GM19238 (cell line): ENCODE results near the gene HIF1A.
A peak's percentile ranks its signal among the peaks of the same experiment; 100 is the strongest.
"Not testable (repeated sequence)": the region's sequence is repeated elsewhere in the genome, so short reads cannot be mapped to it uniquely, and the experiment has no call there.

Experiments used
- DNase-seq: peaks from one replicate; pipeline ENCODE4 v3.0.0; 2011; ENCODE audit warnings: low spot score; ENCODE audit not compliant: insufficient read length

The HIF1A gene

DNA sequence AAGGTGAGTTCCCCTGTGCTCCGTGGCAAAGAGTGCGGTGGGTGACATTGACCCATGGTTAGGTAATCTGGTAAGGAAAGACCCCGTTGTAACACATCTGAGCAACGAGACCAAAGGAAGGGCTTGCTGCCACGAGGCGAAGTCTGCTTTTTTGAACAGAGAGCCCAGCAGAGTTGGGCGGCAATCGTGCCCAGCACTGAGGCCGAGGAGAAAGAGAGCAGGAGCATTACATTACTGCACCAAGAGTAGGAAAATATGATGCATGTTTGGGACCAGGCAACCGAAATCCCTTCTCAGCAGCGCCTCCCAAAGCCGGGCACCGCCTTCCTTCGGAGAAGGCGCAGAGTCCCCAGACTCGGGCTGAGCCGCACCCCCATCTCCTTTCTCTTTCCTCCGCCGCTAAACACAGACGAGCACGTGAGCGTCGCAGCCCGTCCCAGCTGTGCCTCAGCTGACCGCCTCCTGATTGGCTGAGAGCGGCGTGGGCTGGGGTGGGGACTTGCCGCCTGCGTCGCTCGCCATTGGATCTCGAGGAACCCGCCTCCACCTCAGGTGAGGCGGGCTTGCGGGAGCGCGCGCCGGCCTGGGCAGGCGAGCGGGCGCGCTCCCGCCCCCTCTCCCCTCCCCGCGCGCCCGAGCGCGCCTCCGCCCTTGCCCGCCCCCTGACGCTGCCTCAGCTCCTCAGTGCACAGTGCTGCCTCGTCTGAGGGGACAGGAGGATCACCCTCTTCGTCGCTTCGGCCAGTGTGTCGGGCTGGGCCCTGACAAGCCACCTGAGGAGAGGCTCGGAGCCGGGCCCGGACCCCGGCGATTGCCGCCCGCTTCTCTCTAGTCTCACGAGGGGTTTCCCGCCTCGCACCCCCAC is at the start of gene HIF1A:
Gene HIF1A, plus strand, starts transcription at position 684 of the 865 bp plus-strand sequence. CDS start 292 bp downstream, outside the sequence.
- DNase-seq, result peak; percentile 89

DNA sequence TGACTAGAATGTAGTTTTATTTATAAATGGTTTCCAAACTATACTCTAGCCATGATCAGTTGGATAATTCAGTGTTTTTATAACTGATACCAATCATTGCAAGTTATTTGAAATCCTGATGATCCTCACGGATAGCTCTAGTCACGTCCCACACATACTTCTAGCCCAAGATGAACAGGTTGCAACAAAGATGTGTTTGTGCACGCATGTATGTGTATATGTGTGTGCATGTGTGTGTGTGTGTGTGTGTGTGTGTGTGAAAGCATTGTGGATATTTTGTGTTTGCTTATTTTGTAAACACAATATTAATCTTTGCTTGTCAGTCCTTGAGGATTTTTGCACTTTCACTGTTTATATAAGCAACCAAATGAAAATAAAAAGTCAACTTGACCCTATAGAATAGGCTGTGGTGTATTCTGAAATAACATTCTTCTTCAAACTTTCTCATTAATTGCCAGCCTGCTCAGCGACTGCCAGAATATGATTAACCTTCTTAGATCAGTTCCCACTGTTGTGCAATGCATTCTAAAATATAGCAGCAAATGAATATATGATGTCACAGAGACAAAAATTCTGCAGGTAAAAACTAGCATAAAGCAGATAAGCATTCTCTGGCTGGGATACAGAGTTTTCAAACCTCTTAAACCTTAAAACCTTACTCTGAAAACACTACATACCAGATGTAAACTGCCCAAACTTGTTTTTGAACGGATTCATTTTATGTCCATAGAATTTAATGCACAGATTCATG is 48.8 kb upstream of the HIF1A start:
- no peak for DNase-seq

DNA sequence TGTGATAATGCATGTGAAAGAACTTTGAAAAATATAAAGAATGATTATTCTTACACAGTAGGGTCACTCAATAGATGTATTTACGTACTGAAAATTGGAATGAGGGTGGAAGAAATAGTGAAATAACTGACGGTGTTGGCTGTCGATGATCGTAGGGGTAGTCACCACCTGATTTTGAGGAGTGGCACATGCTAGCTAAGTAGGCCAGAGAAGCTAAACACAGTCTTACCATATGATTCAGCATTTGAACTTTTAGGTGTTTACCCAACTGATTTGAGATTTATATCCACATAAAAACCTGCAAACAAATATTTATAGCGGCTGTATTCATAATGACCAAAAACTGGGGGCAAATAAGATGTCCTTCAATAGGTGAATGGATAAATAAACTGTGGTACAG is 47.6 kb upstream of the HIF1A start:
- no peak for DNase-seq

DNA sequence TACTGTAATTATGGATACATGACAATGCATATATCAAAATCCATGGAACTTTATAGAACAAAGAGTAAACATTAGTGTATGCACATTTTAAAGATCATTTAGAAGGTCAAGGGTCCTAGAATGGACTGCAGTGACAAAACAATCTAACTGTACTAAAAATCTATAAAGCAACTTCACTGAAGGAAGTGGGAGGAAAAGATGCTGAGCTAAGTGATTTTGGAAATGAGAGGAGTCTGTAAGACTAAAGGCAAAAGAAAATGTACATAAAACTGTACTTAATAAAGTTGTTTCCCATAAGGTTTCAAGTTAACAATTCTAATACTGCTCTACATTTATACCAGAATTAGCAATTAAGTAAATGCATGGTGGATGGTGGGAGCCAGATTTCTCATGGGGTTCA is 46.9 kb upstream of the HIF1A start:
- no peak for DNase-seq

DNA sequence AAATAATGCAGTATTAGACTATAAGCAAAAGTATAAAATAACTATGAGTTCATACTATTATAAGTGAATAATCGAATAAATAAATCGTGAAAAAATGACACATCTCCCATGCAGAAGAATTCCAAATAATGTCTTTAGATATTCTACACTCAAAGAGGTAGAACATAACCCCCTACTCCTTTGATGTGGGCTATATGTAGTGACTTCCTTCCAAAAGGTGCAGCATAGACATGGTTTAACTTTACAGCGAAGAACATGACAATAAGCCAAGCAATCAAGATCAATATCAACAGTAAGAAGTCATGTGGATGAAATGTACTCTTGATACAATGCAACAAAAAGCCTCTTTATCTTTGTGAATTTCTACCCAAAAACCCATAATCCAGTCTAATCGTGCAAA is 46.0 kb upstream of the HIF1A start:
- no peak for DNase-seq

DNA sequence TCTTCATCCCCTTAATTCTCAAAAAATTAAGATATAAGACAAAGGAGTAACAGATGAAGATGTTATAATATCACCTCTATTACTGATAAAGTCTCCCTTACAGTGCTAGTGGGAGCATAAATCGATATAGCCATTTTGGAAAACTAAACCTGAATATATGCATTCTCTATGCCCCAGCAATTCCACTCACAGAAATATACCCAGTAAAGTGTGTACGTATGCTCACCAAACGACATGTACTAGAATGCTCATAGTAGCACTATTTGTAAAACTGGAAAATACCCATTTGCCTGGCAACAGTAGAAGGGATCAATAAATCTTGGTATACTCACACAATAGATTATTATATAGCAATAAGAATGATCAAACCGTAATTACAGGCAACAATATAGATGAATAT is 44.0 kb upstream of the HIF1A start:
- no peak for DNase-seq

DNA sequence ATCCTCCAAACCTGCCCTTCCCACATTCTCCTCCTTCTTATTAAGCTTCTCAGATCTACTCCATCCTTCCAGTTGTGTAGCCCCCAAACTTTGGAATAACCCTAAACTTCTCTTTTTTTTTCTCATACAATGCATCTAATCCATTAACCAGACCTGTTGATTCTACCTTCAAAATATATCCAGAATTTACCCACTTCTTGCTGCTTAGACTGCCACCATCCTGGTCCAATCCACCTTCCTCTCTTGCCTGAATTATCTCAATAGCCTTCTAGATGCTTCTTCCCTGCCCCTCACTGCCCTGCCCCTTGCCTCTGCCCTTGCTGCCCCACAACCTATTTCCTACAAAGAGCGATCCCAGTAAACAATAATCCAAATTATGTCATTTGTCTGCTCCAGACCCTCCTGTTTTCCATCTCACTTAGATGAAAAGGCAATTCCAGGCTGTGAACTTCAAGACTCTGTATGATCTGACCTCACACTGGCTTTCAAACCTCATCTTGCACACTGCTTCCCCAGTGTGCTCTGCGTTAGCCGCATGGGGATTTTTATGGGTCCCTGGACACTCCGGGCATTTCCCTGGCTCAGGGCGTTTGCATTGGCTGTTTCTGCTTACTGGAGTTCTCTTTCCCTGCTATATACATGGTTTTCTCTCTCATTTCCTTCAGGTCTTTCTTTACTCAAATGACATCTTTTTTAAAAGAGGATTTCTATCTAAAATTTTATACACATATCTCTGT is 42.6 kb upstream of the HIF1A start:
- no peak for DNase-seq

DNA sequence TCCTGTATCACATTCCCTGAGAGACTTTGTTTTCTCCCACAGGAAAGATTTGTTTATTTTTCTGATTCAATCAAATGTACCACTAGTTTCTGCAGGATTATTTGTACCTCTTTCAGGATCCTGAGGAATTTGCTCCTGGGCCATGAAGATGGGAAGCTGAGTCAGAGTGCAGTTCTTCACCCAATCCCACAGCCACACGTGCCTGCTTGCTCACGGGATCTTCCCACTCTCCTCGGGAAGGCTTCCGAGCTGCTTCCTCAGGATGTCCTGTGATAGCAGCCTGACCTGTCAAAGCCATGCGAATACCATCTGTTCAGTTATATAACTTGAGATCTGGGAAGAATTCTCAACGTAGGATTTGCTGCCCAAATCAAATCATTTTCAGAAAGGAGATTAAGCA is 41.8 kb upstream of the HIF1A start:
- no peak for DNase-seq

DNA sequence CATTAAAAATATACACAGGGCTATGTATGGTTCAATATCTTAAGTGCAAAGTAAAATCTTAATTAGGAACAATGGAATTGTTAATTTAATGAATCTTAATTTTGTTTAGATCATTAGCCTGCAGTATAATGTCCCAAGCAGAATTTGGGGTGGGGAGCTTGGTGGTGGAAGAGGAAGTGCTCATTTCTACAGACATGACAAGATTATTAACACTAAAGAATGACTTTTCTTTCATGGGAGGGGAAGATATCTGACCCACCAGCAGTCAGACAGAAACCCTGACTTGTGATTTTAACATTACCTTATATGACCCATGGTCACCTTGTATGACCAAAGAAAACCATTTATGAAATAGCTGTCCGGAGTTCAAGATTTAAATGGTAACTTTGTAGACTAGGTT is 41.3 kb upstream of the HIF1A start:
- DNase-seq, result no peak

DNA sequence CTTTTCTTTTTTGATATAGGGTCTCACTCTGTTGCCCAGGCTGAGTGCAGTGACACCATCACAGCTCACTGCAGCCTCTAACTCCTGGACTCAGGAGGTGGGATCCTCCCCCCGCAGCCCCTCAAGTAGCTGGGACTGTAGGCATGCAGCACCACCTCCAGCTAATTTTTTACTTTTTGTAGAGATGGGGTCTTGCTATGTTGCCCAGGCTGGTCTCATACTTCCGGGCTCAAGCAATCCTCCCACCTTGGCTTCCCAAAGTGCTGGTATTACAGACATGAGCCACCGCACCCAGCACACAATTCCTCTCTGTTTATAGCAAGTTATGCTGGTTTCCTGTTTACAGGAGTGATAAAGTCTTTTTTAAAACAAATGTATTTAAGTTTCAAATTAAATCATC is 39.5 kb upstream of the HIF1A start:
- no peak for DNase-seq

DNA sequence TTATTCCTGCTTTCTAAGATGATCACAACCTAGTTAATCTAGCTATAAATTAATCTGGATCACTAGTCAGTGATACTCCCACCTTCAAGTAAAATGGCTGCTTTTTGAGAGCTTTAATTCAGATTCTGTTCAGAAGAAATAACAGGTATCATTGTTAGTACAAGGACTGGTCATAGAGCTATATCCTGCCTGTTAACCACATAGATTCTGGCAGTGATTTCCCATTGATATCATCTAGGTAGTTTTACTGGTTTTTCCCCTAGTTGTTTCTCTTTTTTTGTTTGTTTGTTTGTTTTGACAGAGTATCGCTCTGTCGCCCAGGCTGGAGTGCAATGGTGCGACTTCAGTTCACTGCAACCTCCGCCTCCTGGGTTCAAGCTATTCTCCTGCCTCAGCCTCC is 39.0 kb upstream of the HIF1A start:
- no peak for DNase-seq

DNA sequence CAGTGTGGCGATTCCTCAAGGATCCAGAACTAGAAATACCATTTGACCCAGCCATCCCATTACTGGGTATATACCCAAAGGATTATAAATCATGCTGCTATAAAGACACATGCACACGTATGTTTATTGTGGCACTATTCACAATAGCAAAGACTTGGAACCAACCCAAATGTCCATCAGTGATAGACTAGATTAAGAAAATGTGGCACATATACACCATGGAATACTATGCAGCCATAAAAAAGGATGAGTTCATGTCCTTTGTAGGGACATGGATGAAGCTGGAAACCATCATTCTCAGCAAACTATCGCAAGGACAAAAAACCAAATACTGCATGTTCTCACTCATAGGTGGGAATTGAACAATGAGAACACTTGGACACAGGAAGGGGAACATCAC is 37.2 kb upstream of the HIF1A start:
- DNase-seq, result not testable (repeated sequence)

DNA sequence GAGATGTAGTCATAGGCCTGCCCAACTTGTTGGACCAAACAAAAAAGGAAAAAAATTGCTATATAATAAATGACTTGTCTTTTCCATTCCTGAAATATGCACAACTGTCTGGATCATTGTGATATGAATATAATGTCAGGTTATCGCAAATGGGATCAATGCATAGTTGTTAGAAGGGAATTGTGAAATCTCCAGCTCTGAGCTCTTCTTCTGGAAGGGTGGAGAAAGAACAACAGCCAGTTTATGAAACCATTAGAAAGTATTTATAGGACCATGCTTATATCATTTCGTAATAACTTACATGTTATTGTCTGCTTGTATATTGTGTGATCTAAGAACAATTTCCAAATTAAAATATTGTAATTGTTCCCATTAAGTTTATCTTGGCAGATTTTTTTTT is 35.7 kb upstream of the HIF1A start:
- DNase-seq, result no peak

DNA sequence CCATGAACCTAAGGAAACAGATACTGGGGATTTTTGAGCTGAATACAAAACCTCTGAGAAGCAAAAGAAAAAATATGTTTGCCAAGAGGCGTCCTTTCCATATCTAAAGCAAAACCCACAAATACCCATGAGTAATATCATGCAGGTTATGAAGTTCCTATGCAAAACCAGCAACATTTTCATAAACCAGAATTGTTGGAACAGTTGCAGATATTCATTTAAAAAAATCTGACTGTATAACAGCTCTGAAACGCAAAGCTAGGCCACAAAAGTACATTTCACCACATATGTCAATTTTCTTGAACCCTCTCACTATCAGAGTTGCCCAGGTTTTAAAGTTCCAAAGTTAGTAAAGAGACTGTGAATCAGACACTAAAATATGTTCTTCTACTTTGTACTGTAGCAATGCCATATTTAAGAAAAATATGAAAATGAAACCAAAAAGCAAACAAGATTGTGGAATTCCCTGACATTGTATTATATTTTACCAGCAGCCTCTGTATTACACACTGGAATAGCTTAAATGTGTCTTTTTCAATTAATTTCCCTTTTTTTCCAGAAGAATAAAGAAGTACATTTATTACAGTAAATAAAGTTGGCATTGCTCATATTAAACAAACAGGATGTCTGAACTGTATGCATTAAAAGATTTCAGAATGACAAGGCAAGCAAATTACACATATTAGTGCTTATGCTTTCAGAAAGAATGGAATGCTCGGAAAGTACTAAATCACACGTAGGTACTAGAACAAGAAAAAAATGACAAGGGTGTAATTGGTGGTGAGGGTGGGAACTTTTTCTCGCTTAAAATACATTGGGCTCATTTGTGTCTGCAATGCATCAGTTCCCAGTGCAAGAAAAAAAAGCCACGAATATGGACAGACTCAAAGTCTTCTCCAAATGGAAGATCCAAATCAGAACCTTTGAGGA is 33.6 kb upstream of the HIF1A start:
- DNase-seq, result no peak

DNA sequence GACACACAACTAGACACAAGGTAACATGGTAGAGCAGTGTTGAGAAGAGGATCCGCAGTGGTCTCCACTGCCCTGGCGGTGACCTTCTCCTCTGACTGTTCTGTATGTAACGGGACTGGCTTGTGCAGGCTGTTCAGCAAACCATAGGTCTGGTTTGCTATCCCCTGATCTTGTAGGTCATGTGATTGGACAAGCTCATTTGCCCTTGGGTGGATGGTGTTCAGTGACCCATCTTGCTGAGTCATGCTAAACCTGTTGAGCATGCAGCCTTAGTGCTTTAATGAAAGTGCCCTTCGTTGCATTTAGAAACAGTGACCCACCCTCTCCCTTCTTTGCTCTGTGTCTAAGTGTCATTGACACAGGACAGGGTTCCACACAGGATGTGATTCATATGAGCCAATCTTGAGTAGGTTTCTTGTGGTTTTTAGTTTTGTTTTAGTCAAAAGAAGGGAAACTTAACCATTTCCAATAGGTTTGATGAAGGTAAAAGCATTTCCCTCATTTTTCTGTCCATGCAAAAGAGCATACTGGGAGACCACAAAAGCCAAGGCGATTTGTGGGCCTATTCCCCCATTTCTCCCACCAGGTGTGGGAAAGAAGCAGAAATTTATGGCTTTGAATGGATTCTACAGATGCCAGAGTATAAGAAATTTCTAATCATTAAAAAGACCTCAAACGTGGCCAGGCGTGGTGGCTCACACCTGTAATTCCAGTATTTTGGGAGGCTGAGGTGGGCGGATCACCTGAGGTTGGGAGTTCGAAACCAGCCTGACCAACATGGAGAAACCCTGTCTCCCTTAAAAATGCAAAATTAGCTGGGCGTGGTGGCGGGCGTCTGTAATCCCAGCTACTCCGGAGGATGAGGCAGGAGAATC is 32.6 kb upstream of the HIF1A start:
- peak; percentile 19 for DNase-seq

DNA sequence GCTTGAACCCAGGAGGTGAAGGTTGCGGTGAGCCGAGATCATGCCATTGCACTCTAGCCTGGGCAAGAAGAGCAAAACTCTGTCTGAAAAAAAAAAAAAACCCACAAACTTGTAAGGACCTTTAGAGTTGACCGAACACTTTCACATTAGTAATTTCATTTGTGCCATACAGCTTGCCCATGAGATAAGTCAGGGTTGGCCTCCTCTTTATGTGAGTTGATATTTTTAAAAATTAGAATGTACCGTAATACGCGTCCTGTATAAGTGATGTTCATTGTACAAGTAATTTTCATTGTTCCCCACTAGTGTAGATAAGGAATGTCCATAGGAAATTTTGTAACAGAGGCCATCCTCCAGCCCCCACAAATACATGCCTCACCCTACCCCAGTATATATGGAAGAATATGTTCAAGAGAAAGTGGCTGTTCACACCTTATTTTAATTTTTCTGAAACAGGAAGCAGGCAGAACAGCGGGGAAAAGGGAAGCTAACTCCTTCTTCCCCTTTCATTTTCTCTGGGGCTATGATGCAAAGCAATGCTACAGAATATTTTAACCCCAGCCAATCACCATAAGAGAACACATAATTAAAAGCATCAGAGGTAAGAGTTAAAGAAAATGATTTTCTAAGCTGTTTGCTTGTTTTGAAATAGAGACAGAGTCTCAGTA is 31.9 kb upstream of the HIF1A start:
- no peak for DNase-seq

DNA sequence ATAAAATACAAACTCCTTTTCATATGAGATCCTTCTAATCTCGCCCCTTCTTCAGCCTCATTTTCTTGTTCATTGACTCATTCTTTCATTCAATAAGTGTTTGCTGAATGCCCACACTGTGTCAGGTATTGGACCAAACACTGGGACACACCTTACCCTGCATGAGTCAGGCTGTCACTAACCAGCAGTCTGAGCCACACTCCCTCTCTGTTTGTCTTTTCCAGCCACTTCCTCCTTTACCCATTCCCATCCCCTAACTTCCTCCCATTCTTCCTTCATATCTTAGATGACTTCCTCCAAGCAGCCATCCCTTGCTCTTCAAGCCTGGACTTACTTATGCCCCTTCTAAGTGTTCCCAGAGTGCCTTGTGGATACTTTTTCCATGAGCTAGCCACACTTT is 27.0 kb upstream of the HIF1A start:
- no peak for DNase-seq

DNA sequence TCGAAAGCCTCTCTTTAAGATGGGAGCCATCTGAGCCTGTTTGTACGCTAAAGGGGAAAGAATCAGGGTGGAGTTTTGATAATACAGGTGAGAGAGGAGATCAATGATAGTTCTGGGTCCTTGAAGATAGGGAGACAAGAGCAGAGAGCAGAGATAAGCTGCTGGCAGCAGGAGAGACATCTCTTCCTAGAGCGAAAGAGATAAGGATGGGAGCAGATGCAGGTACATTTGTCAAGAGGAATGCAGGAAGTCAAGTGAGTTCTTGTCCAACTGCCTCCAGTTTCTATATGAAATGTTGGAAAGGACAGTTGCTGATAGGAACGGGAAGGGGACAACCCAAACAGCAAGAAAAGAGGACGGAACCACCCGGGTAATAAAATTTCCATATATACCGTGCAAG is 24.7 kb upstream of the HIF1A start:
- no peak for DNase-seq

DNA sequence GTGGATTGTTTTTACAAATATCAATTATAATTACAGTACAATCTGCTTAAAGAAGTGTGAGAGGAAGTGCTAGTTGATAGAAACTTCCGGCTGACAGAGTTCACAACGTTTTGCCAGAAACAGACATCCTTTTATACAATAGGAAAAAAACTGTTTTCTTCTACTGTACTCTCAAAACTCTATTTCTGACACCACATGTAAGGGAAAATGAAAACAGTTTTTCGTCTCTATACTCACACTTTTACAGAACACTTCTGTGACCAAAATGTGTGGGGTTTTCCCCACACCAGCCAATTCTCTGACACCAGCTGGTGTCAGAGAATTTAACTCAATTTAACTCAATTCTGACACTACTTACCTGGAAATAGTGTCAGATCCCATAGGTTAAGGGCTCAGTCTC is 24.2 kb upstream of the HIF1A start:
- DNase-seq, result peak; percentile 19
